Endodermal cell (in vitro differentiated cells): ENCODE measurements around the gene TRIM44. TPM values are rescaled to one million over a fixed set of nuclear protein-coding genes. Genes with fewer than 3 reads are reported as not detected.
"Not testable (repeated sequence)": the region's sequence is repeated elsewhere in the genome, so short reads cannot be mapped to it uniquely, and the experiment has no call there.

Source experiments
- DNase-seq: peaks from one replicate; pipeline ENCODE4 v3.0.0-alpha.2; 2017
- H3K27ac ChIP-seq: 2 replicates; pipeline ENCODE4 v1.5.1; 2013; ENCODE audit warnings: mild to moderate bottlenecking, low read depth, low read length, moderate library complexity
- H3K27me3 ChIP-seq: 2 replicates; pipeline ENCODE4 v1.6.1; 2013; ENCODE audit warnings: mild to moderate bottlenecking, low read length, moderate library complexity; ENCODE audit not compliant: insufficient read depth, control insufficient read depth, poor library complexity, severe bottlenecking
- H3K36me3 ChIP-seq: 2 replicates; pipeline ENCODE4 v1.7.0; 2013; ENCODE audit warnings: mild to moderate bottlenecking, low read length, moderate library complexity; ENCODE audit not compliant: control insufficient read depth, insufficient read depth
- H3K4me1 ChIP-seq: one replicate; pipeline ENCODE4 v1.7.0; 2013; ENCODE audit warnings: low read length; ENCODE audit not compliant: control insufficient read depth, insufficient read depth
- H3K4me3 ChIP-seq: 2 replicates; pipeline ENCODE4 v1.5.1; 2013; ENCODE audit warnings: mild to moderate bottlenecking, low read length, moderate library complexity
- H3K9ac ChIP-seq: 2 replicates; pipeline ENCODE4 v1.6.1; 2013; ENCODE audit warnings: mild to moderate bottlenecking, low read length, moderate library complexity; ENCODE audit not compliant: poor library complexity, severe bottlenecking; ENCODE audit errors: extremely low read depth
- H3K9me3 ChIP-seq: 2 replicates; pipeline ENCODE4 v1.6.1; 2013; ENCODE audit warnings: mild to moderate bottlenecking, low read length, moderate library complexity; ENCODE audit not compliant: control insufficient read depth
- H3K27ac Mint-ChIP-seq: 2 replicates; pipeline ENCODE4 v1.8.0; 2020; ENCODE audit warnings: mixed read lengths
- H3K27me3 Mint-ChIP-seq: 2 replicates; pipeline ENCODE4 v1.8.0; 2021; ENCODE audit warnings: mild to moderate bottlenecking, mixed read lengths; ENCODE audit not compliant: insufficient read depth
- H3K36me3 Mint-ChIP-seq: 2 replicates; pipeline ENCODE4 v1.8.0; 2020; ENCODE audit warnings: low read depth, mixed read lengths
- H3K4me1 Mint-ChIP-seq: 2 replicates; pipeline ENCODE4 v1.8.0; 2020; ENCODE audit warnings: mixed read lengths
- H3K4me3 Mint-ChIP-seq: 2 replicates; pipeline ENCODE4 v1.8.0; 2020; ENCODE audit warnings: mild to moderate bottlenecking, moderate library complexity, mixed read lengths
- H3K9me3 Mint-ChIP-seq: 2 replicates; pipeline ENCODE4 v1.8.0; 2020; ENCODE audit warnings: mild to moderate bottlenecking, mixed read lengths
- CTCF ChIP-seq: fragments of 200-600 bp; sonication (generic); conservative IDR thresholded peaks from 2 replicates; pipeline ENCODE4 v1.5.0; 2021; ENCODE audit warnings: antibody characterized with exemption, mild to moderate bottlenecking
- WGBS, 2 experiments: methylation state at CpG; one replicate each; pipeline versions ENCODE4 v1.1.5 to v1.1.7; 2013; ENCODE audit warnings: missing lambda C conversion rate in 2 of 2, mixed read lengths in 1 of 2; ENCODE audit not compliant: insufficient coverage in 1 of 2, insufficient read length in 1 of 2; 5-methylcytosine and 5-hydroxymethylcytosine counted together
- total RNA-seq, 2 donors: library from RNA; stranded (reverse); fragmentation: NEBNext Ultra II Directional in 1 of 2; extraction: Animal tissue kit (Norgen Biotek cat#: 25700) in 1 of 2; gene quantifications; 2 replicates in 1 of 2; 3 replicates in 1 of 2; pipeline ENCODE4 v1.2.1, GENCODE V29; 2021

Gene TRIM44
- total RNA-seq, 2 donors from 2014 or later = 48.5 to 63.8 TPM

- DNase-seq = no peak
- Mint-ChIP-seq H3K4me3 (no peak overlapping the region), H3K4me1 (peaks cover 37% of the 10 kb centered on the region), H3K36me3 (no peaks in the 10 kb centered on the region), H3K27me3 (peaks cover 18% of the 10 kb centered on the region), H3K27ac (no peak overlapping the region), H3K9me3 (no peaks in the 10 kb centered on the region)
- Histone ChIP-seq H3K9ac (no peak overlapping the region), H3K4me3 (no peak overlapping the region), H3K4me1 (peaks cover 2% of the 10 kb centered on the region), H3K27me3 (peaks cover 23% of the 10 kb centered on the region), H3K36me3 (no peaks in the 10 kb centered on the region), H3K27ac (no peak overlapping the region), H3K9me3 (no peaks in the 10 kb centered on the region)
- TF ChIP-seq CTCF = no peak
- 83 to 94% methylated on average over 6 of the region's 6 CpGs for WGBS, 2 experiments
These were observed 101.8 kb downstream of the TRIM44 start for GRCh38 chr11:35764417-35764816.

- Histone ChIP-seq H3K27ac (no peak overlapping the region), H3K27me3 (peaks cover 23% of the 10 kb centered on the region), H3K4me1 (peaks cover 2% of the 10 kb centered on the region), H3K4me3 (no peak overlapping the region), H3K9ac (no peak overlapping the region), H3K9me3 (peaks cover 4% of the 10 kb centered on the region), H3K36me3 (no peaks in the 10 kb centered on the region)
- no peak overlapping the region for H3K4me3 Mint-ChIP-seq
- H3K4me1 Mint-ChIP-seq = peaks cover 29% of the 10 kb centered on the region
- WGBS, 2 experiments = 98 to 100% methylated on average over 1 of the region's 1 CpG
- H3K9me3 Mint-ChIP-seq = no peaks in the 10 kb centered on the region
- H3K36me3 Mint-ChIP-seq = no peaks in the 10 kb centered on the region
- H3K27ac Mint-ChIP-seq = no peak overlapping the region
- no peak for TF ChIP-seq CTCF
- H3K27me3 Mint-ChIP-seq = peaks cover 18% of the 10 kb centered on the region
- DNase-seq = no peak
These were observed 102.6 kb downstream of the TRIM44 start for GRCh38 chr11:35765211-35765610.

DNA sequence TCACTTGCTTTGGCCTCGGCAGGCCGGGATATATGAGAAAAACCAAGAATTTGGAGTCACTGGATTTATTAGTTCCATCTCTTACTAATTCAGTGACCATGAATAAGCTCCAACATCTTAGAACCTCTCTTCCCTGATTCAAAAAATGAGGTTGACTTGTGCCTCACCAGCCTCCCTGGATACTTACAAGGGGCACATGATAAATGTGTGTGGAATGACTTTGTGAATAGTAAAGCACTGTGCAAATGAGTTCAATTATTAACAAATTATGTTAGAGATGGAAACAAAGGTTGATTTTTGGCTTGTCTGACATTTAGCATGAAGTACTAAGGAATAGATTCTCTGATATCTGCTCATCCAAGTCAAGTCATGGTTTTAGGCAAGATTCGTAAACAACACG, 104.1 kb downstream of the TRIM44 start:
- H3K9me3 ChIP-seq = peaks cover 17% of the 10 kb centered on the region
- no peak for DNase-seq
- no peak overlapping the region for H3K9ac ChIP-seq

GRCh38 chr11:35770425-35770824, 107.8 kb downstream of the TRIM44 start:
- H3K4me1 Mint-ChIP-seq, H3K4me3 Mint-ChIP-seq, H3K9ac ChIP-seq, H3K27ac Mint-ChIP-seq, H3K36me3 ChIP-seq, H3K27ac ChIP-seq, DNase-seq, H3K4me1 ChIP-seq, H3K4me3 ChIP-seq: not testable (repeated sequence)
- H3K36me3 Mint-ChIP-seq = peaks cover 27% of the 10 kb centered on the region
- Histone ChIP-seq H3K9me3 (peaks cover 23% of the 10 kb centered on the region), H3K27me3 (peaks cover 17% of the 10 kb centered on the region)
- H3K27me3 Mint-ChIP-seq = peaks cover 15% of the 10 kb centered on the region
- WGBS, 2 experiments = no CpG with 5 or more reads among the region's 1 CpG
- peaks cover 45% of the 10 kb centered on the region for H3K9me3 Mint-ChIP-seq

More for the DNA sequence above, 104.1 kb downstream of the TRIM44 start:
- Mint-ChIP-seq H3K27ac (no peak overlapping the region), H3K27me3 (peaks cover 18% of the 10 kb centered on the region), H3K9me3 (peaks cover 13% of the 10 kb centered on the region), H3K4me1 (peaks cover 22% of the 10 kb centered on the region), H3K36me3 (peaks cover 12% of the 10 kb centered on the region), H3K4me3 (no peak overlapping the region)
- H3K4me3 ChIP-seq = no peak overlapping the region
- H3K4me1 ChIP-seq = peaks cover 2% of the 10 kb centered on the region
- WGBS, 2 experiments = 95 to 97% methylated on average over 4 of the region's 4 CpGs
- peaks cover 23% of the 10 kb centered on the region for H3K27me3 ChIP-seq
- TF ChIP-seq CTCF = no peak
- H3K27ac ChIP-seq = no peak overlapping the region
- H3K36me3 ChIP-seq = no peaks in the 10 kb centered on the region
